ENCODE data around the gene MAPT.
"Not testable (repeated sequence)": the region's sequence is repeated elsewhere in the genome, so short reads cannot be mapped to it uniquely, and the experiment has no call there.

The MAPT gene

GRCh38 chr17:45862127-45862526, 32.2 kb upstream of the MAPT start:
- DNase-seq (ENCODE audit: low read depth), result not testable (repeated sequence)

GRCh38 chr17:45863857-45864654, 30.3 kb upstream of the MAPT start:
- no peak for DNase-seq (ENCODE audit: low read depth)

- no peak for DNase-seq (ENCODE audit: low read depth)
Observed at GRCh38 chr17:45867171-45867570, 27.2 kb upstream of the MAPT start.

- no peak for DNase-seq (ENCODE audit: low read depth)
Observed at GRCh38 chr17:45867702-45868101, 26.7 kb upstream of the MAPT start.

- no peak for DNase-seq (ENCODE audit: low read depth)
Observed at GRCh38 chr17:45868276-45868675, 26.1 kb upstream of the MAPT start.

- no peak for DNase-seq (ENCODE audit: low read depth)
Observed at GRCh38 chr17:45869676-45870341, 24.5 kb upstream of the MAPT start.

- no peak for DNase-seq (ENCODE audit: low read depth)
Observed at GRCh38 chr17:45870342-45870974, 23.9 kb upstream of the MAPT start.

GRCh38 chr17:45871718-45872117, 22.6 kb upstream of the MAPT start:
- DNase-seq (ENCODE audit: low read depth), result no peak

GRCh38 chr17:45873728-45874127, 20.6 kb upstream of the MAPT start:
- DNase-seq (ENCODE audit: low read depth), result no peak

- DNase-seq (ENCODE audit: low read depth), result no peak
Observed at GRCh38 chr17:45874151-45874550, 20.2 kb upstream of the MAPT start.

GRCh38 chr17:45876539-45876938, 17.8 kb upstream of the MAPT start:
- DNase-seq (ENCODE audit: low read depth), result no peak

GRCh38 chr17:45877467-45877866, 16.9 kb upstream of the MAPT start:
- no peak for DNase-seq (ENCODE audit: low read depth)

GRCh38 chr17:45883063-45883462, 11.3 kb upstream of the MAPT start:
- DNase-seq (ENCODE audit: low read depth), result no peak

GRCh38 chr17:45886852-45887251, 7.5 kb upstream of the MAPT start:
- DNase-seq (ENCODE audit: low read depth), result no peak

GRCh38 chr17:45888392-45888791, 6.0 kb upstream of the MAPT start:
- no peak for DNase-seq (ENCODE audit: low read depth)

- no peak for DNase-seq (ENCODE audit: low read depth)
Observed at GRCh38 chr17:45889579-45889978, 4.8 kb upstream of the MAPT start.

GRCh38 chr17:45893725-45894021, 681 bp upstream of the MAPT start:
- DNase-seq (ENCODE audit: low read depth), result no peak

- DNase-seq (ENCODE audit: low read depth), result no peak
Observed at GRCh38 chr17:45895304-45895968, 1.1 kb downstream of the MAPT start.

GRCh38 chr17:45895969-45896785, 1.8 kb downstream of the MAPT start:
- no peak for DNase-seq (ENCODE audit: low read depth)

- no peak for DNase-seq (ENCODE audit: low read depth)
Observed at GRCh38 chr17:45896803-45897693, 2.7 kb downstream of the MAPT start.

GRCh38 chr17:45900136-45900535, 5.8 kb downstream of the MAPT start:
- DNase-seq (ENCODE audit: low read depth), result no peak

Measured in stimulated activated CD8-positive, alpha-beta memory T cell treated with anti-CD3 and anti-CD28 coated beads, Interleukin-15, amount 100 ng/mL, for 24 hours (primary cell).